ENCODE measurements around the gene HK3. TPM values are rescaled to one million over a fixed set of nuclear protein-coding genes. Genes with fewer than 3 reads are reported as not detected.

Gene HK3
- total RNA-seq, 1 experiment from 2014 or later, result not detected

- H3F3A ChIP-seq (ENCODE audit: low read length, unreplicated experiment), result no peaks in the 10 kb centered on the region
- H3K9me3 ChIP-seq (ENCODE audit: low read length), result no peaks in the 10 kb centered on the region
- H4K20me1 ChIP-seq (ENCODE audit: low read length), result no peaks in the 10 kb centered on the region
- no peak overlapping the region for H2AFZ ChIP-seq (ENCODE audit: low read length)
- no peaks in the 10 kb centered on the region for H3K79me2 ChIP-seq (ENCODE audit: low read length)
- peaks cover 57% of the 10 kb centered on the region for H3K27me3 ChIP-seq (ENCODE audit: low read length)
- H3K9ac ChIP-seq (ENCODE audit: low read length), result no peak overlapping the region
- intact Hi-C loops (cut with micrococcal nuclease), result no loop called here
- H3K4me2 ChIP-seq (ENCODE audit: low read length), result no peak overlapping the region
- no peaks in the 10 kb centered on the region for H3K4me1 ChIP-seq (ENCODE audit: insufficient read depth, low read length)
- no peak for DNase-seq
- POLR2A ChIA-PET (ENCODE audit: unreplicated experiment), result no interaction called here
- TF ChIP-seq EZH2phosphoT487 (IDR thresholded peaks at IDR 0.05; ENCODE audit: borderline replicate concordance, low read length) (no peak), EZH2 (IDR thresholded peaks at IDR 0.05; ENCODE audit: low read length, unreplicated experiment) (no peak)
- TF ChIP-seq, protein P1, sequence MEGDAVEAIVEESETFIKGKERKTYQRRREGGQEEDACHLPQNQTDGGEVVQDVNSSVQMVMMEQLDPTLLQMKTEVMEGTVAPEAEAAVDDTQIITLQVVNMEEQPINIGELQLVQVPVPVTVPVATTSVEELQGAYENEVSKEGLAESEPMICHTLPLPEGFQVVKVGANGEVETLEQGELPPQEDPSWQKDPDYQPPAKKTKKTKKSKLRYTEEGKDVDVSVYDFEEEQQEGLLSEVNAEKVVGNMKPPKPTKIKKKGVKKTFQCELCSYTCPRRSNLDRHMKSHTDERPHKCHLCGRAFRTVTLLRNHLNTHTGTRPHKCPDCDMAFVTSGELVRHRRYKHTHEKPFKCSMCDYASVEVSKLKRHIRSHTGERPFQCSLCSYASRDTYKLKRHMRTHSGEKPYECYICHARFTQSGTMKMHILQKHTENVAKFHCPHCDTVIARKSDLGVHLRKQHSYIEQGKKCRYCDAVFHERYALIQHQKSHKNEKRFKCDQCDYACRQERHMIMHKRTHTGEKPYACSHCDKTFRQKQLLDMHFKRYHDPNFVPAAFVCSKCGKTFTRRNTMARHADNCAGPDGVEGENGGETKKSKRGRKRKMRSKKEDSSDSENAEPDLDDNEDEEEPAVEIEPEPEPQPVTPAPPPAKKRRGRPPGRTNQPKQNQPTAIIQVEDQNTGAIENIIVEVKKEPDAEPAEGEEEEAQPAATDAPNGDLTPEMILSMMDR (conservative IDR thresholded peaks at IDR 0.05; ENCODE audit: low read depth, low read length), result no peak
- H3K27ac ChIP-seq (ENCODE audit: low read length), result no peak overlapping the region
- H3K36me3 ChIP-seq (ENCODE audit: low read depth, low read length), result no peaks in the 10 kb centered on the region
- CTCF ChIA-PET, result no interaction called here
- ATAC-seq, result no peak
- no peak overlapping the region for H3K4me3 ChIP-seq (ENCODE audit: low read length)
- no TSS peak for BruUV-seq (replicated peaks)
- no peaks in the 10 kb centered on the region for H3K9me2 ChIP-seq (replicated peaks; ENCODE audit: low read length)
Measured at GRCh38 chr5:176836811-176837706, 62.1 kb downstream of the HK3 start.

GRCh38 chr5:176835918-176836317 is 63.2 kb downstream of the HK3 start:
- Histone ChIP-seq H2AFZ (ENCODE audit: low read length) (no peak overlapping the region), H3K9ac (ENCODE audit: low read length) (no peak overlapping the region), H3K36me3 (ENCODE audit: low read depth, low read length) (no peaks in the 10 kb centered on the region), H3K4me1 (ENCODE audit: insufficient read depth, low read length) (no peaks in the 10 kb centered on the region), H3K4me3 (ENCODE audit: low read length) (no peak overlapping the region), H3K9me2 (replicated peaks; ENCODE audit: low read length) (no peaks in the 10 kb centered on the region), H3F3A (ENCODE audit: low read length, unreplicated experiment) (no peaks in the 10 kb centered on the region), H3K27me3 (ENCODE audit: low read length) (peaks cover 50% of the 10 kb centered on the region), H3K4me2 (ENCODE audit: low read length) (no peak overlapping the region), H3K9me3 (ENCODE audit: low read length) (no peaks in the 10 kb centered on the region), H3K27ac (ENCODE audit: low read length) (no peak overlapping the region), H4K20me1 (ENCODE audit: low read length) (no peaks in the 10 kb centered on the region), H3K79me2 (ENCODE audit: low read length) (no peaks in the 10 kb centered on the region)
- intact Hi-C loops (cut with micrococcal nuclease), result no loop called here
- ChIA-PET CTCF (interaction anchor here (0.5 to 0.7 kb wide), 2 partner anchors 76 to 175 kb away, joined by 3 read pairs; no protein-coding TSS in a partner anchor), POLR2A (ENCODE audit: unreplicated experiment) (no interaction called here)
- ATAC-seq, result no peak
- DNase-seq, result no peak
- BruUV-seq (replicated peaks), result no TSS peak
- TF ChIP-seq EZH2phosphoT487 (IDR thresholded peaks at IDR 0.05; ENCODE audit: borderline replicate concordance, low read length), result no peak
- no peak for TF ChIP-seq EZH2 (IDR thresholded peaks at IDR 0.05; ENCODE audit: low read length, unreplicated experiment)
- TF ChIP-seq, protein P1 (conservative IDR thresholded peaks at IDR 0.05; ENCODE audit: low read depth, low read length), result no peak

DNA sequence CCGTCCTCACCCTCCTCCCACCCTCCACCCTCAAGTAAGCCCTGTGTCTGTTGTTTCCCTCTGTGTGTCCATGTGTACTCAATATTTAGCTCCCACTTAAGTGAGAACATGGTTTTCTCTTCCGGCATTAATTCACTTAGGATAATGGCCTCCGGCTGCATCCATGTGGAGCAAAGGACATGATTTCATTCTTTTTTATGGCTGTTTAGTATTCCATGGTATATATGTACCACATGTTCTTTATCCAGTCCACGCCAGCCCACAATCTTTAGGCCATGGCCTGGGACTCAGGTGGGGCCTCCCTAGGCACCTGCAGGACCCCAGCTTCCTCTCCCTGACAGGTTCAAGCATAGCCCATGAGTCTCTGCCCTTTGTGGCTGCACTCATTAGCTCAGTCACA is 65.9 kb downstream of the HK3 start:
- H3K4me2 ChIP-seq (ENCODE audit: low read length), result no peak overlapping the region
- H3K4me3 ChIP-seq (ENCODE audit: low read length), result no peak overlapping the region
- H2AFZ ChIP-seq (ENCODE audit: low read length), result no peak overlapping the region
- no peaks in the 10 kb centered on the region for H3K79me2 ChIP-seq (ENCODE audit: low read length)
- no peaks in the 10 kb centered on the region for H4K20me1 ChIP-seq (ENCODE audit: low read length)
- no peak for ATAC-seq
- DNase-seq, result no peak
- no peaks in the 10 kb centered on the region for H3K9me2 ChIP-seq (replicated peaks; ENCODE audit: low read length)
- no peaks in the 10 kb centered on the region for H3F3A ChIP-seq (ENCODE audit: low read length, unreplicated experiment)
- ChIA-PET CTCF (interaction anchor here (0.5 kb wide), 1 partner anchor 423 kb away, joined by 5 read pairs; no protein-coding TSS in a partner anchor), POLR2A (ENCODE audit: unreplicated experiment) (no interaction called here)
- intact Hi-C loops (cut with micrococcal nuclease), result no loop called here
- H3K36me3 ChIP-seq (ENCODE audit: low read depth, low read length), result no peaks in the 10 kb centered on the region
- TF ChIP-seq, protein P1 (conservative IDR thresholded peaks at IDR 0.05; ENCODE audit: low read depth, low read length), result no peak
- TF ChIP-seq EZH2 (IDR thresholded peaks at IDR 0.05; ENCODE audit: low read length, unreplicated experiment) (no peak), EZH2phosphoT487 (IDR thresholded peaks at IDR 0.05; ENCODE audit: borderline replicate concordance, low read length) (no peak)
- no peak overlapping the region for H3K27ac ChIP-seq (ENCODE audit: low read length)
- H3K4me1 ChIP-seq (ENCODE audit: insufficient read depth, low read length), result no peaks in the 10 kb centered on the region
- peaks cover 39% of the 10 kb centered on the region for H3K27me3 ChIP-seq (ENCODE audit: low read length)
- H3K9ac ChIP-seq (ENCODE audit: low read length), result no peak overlapping the region
- H3K9me3 ChIP-seq (ENCODE audit: low read length), result no peaks in the 10 kb centered on the region
- no TSS peak for BruUV-seq (replicated peaks)
